Activated naive CD4-positive, alpha-beta T cell treated with anti-CD3 and anti-CD28 coated beads, Interleukin-2, amount 50 U/mL, for 24 hours (primary cell): Measurements from ENCODE around the gene KLHDC8A.

Experiments used
- H3K27ac Mint-ChIP-seq: one replicate; pipeline ENCODE4 v1.8.0; 2021; ENCODE audit warnings: mild to moderate bottlenecking, mixed read lengths
- H3K27me3 Mint-ChIP-seq: one replicate; pipeline ENCODE4 v1.8.0; 2021; ENCODE audit warnings: mixed read lengths
- H3K36me3 Mint-ChIP-seq: one replicate; pipeline ENCODE4 v1.8.0; 2021; ENCODE audit warnings: mixed read lengths
- H3K4me1 Mint-ChIP-seq: one replicate; pipeline ENCODE4 v1.8.0; 2021; ENCODE audit warnings: mixed read lengths
- H3K4me3 Mint-ChIP-seq: one replicate; pipeline ENCODE4 v1.8.0; 2021; ENCODE audit warnings: mild to moderate bottlenecking, mixed read lengths
- H3K9me3 Mint-ChIP-seq: one replicate; pipeline ENCODE4 v1.8.0; 2021; ENCODE audit warnings: mixed read lengths

The KLHDC8A gene

DNA sequence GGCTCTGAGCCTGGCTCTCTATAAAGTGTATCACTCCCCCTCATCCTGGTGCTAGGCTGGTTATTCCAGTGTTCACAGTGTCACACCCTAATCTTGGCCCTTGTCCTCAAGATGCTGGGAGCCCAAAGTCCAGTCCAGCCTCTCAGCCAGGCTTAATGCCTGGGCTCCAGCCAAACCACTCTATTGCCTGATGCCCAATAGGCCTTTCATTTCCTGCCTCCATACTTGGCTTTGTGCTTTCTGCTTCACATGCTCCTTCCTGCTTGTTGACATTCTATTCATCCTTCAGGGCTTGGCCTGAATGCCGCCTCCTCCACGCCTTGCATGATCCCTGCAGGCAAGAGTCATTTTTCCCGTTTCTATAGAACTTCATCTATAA lies 1.7 kb downstream of the KLHDC8A start:
- no peak overlapping the region for H3K4me3 Mint-ChIP-seq
- no peaks in the 10 kb centered on the region for H3K36me3 Mint-ChIP-seq
- H3K9me3 Mint-ChIP-seq, result no peaks in the 10 kb centered on the region
- H3K4me1 Mint-ChIP-seq, result no peaks in the 10 kb centered on the region
- no peak overlapping the region for H3K27ac Mint-ChIP-seq
- peaks cover 7% of the 10 kb centered on the region for H3K27me3 Mint-ChIP-seq

DNA sequence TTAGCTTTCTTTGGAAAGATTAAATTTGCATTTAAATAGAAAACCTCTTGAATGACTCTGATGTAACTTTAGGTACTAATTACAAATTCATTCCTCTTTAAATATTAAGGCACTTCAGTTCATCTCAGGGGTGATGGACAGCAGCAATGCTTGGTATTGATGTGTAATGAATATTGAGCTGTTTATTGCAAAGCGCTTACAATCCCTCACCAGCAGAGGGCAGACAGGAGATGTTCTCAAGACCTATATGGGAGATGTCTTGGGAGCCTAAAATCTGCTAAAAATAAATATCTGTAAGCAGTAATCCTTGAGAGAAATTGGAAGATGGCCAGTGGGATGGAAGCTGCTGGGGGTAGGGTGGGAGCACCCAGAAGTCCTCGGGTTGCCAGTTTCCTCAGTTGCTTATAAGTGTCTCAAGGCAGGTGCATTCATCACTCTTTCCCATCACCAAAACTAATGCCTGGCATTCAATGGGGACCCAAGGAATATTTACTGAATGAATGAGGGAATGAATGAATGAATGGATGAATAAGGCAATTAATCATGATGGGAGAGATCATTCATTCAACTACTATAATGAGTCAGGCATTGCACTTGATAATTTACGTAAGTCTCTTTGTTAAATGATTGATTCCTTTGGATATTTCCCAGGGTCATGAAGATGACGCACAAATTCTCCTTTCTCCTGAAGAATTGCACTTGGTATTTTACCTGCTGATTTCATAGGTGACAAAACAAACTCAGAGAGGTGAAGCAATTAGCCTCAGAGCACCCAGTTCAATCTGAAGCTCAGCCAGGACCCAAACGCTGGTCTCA lies 2.3 kb downstream of the KLHDC8A start:
- H3K36me3 Mint-ChIP-seq, result no peaks in the 10 kb centered on the region
- H3K9me3 Mint-ChIP-seq, result no peaks in the 10 kb centered on the region
- no peaks in the 10 kb centered on the region for H3K4me1 Mint-ChIP-seq
- peaks cover 7% of the 10 kb centered on the region for H3K27me3 Mint-ChIP-seq
- H3K27ac Mint-ChIP-seq, result no peak overlapping the region
- no peak overlapping the region for H3K4me3 Mint-ChIP-seq

- H3K4me3 Mint-ChIP-seq, result no peak overlapping the region
- no peaks in the 10 kb centered on the region for H3K9me3 Mint-ChIP-seq
- H3K27ac Mint-ChIP-seq, result no peak overlapping the region
- H3K36me3 Mint-ChIP-seq, result no peaks in the 10 kb centered on the region
- H3K4me1 Mint-ChIP-seq, result no peaks in the 10 kb centered on the region
- H3K27me3 Mint-ChIP-seq, result peaks cover 7% of the 10 kb centered on the region
Measured at GRCh38 chr1:205353612-205354011, 3.1 kb downstream of the KLHDC8A start.

DNA sequence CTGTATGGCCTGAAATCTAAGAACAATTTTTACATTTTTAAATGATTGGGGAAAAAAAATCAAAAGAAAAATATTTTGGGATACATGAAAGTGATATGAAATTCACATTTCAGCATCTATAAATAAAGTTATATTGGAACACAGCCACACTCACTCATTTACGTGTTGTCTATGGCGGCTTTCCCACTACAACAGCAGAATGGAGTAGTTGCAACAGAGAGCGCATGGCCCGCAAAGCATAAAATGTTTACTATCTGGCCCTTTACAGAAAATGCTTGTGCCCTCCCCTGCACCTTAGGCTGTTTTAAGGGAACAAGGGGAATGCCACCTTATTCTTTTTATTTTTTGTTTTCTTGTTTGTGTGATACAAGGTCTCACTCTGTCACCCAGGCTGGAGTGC lies 3.5 kb downstream of the KLHDC8A start:
- Mint-ChIP-seq H3K36me3 (no peaks in the 10 kb centered on the region), H3K9me3 (no peaks in the 10 kb centered on the region), H3K4me3 (no peak overlapping the region), H3K27me3 (peaks cover 7% of the 10 kb centered on the region), H3K27ac (no peak overlapping the region), H3K4me1 (no peaks in the 10 kb centered on the region)

DNA sequence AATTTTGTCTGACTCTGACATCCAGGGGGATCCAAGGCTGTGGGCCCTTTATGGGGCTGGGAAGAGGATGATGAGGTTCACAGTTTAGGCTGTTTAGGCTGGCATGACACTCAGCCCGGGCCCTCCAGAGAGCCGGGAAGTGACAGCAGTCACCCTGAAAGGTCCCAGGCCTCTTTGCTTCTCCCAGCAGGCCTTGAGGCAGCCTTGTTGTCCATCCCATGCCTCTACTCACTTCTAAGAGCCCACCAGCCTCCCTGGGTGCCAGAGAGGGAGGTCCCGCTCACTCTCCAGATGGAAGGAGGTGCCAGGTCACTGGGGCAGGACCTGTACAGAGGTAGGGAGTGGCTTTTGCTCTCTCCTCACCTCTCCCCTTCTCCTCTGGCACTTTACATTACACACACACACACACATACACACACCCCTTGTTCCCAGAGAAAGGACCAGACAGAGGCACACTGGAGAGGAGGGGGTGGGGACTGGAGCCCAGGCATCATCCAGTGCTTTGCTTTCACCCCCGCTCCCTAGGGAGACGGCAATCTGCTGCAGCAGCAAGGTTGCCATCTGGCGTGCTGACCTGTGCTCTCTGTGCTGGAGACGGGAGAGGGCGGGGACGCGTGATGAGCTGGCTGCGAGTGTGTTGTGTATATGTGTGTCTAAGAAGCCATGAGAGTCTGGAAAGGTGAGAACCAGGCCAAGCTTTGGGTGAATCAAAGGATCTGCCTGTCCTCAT lies 4.6 kb downstream of the KLHDC8A start:
- Mint-ChIP-seq H3K4me1 (no peaks in the 10 kb centered on the region), H3K27me3 (peaks cover 6% of the 10 kb centered on the region), H3K36me3 (no peaks in the 10 kb centered on the region), H3K27ac (peak overlapping the region; percentile 80), H3K4me3 (no peak overlapping the region), H3K9me3 (no peaks in the 10 kb centered on the region)

- Mint-ChIP-seq H3K36me3 (no peaks in the 10 kb centered on the region), H3K27ac (no peak overlapping the region), H3K4me3 (no peak overlapping the region), H3K4me1 (no peaks in the 10 kb centered on the region), H3K9me3 (no peaks in the 10 kb centered on the region), H3K27me3 (peaks cover 10% of the 10 kb centered on the region)
Measured at GRCh38 chr1:205350691-205351141, 6.0 kb downstream of the KLHDC8A start.

GRCh38 chr1:205350124-205350523 lies 6.6 kb downstream of the KLHDC8A start:
- Mint-ChIP-seq H3K27ac (no peak overlapping the region), H3K4me1 (no peaks in the 10 kb centered on the region), H3K9me3 (no peaks in the 10 kb centered on the region), H3K27me3 (peaks cover 12% of the 10 kb centered on the region), H3K36me3 (no peaks in the 10 kb centered on the region), H3K4me3 (no peak overlapping the region)

DNA sequence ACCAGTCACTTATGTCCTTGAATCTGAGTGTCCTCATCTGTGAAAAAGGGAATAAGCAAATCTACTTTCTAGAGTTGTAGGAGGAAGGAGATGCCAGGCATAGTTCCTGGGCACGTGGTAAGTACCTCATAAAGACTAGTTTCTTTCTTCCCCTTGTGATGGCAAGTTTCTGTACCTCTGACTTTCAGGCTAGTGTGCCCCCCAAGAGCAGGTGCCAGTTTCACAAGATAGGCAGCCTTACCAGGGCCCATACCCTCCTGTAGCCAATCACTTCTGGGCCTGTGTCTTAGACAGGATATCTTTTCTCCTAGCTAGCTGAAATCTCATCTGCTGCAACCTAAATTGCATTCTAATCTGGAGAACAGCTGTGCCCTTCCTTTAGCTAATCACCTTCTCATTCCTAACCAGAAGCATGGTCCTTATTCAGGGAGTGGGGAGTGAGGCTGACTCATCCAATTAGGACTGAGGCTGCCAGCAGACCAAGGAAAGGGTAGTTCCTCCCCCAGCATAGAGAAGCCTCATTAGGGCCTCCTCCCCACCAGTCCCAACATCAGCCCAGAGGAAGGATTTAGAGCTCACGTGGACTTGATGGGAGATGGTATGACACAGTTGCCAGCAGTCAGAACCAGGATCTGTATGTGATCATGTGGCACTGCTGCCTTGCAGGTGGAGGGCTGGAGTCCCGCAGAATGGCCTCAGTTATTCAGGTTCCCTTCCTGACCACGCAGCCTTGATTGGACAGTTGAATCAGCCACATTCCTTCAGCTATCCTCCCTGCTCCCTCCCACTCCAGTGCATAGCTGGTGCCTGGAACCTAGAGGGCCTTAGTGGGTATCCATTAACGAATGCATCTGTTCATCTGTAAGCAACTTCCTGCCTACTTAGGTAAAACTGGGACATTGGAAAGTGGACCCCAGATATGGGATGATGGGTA lies 7.9 kb downstream of the KLHDC8A start:
- peaks cover 19% of the 10 kb centered on the region for H3K27me3 Mint-ChIP-seq
- no peak overlapping the region for H3K27ac Mint-ChIP-seq
- H3K4me1 Mint-ChIP-seq, result peaks cover 8% of the 10 kb centered on the region
- no peak overlapping the region for H3K4me3 Mint-ChIP-seq
- H3K9me3 Mint-ChIP-seq, result no peaks in the 10 kb centered on the region
- no peaks in the 10 kb centered on the region for H3K36me3 Mint-ChIP-seq

GRCh38 chr1:205346956-205347574 lies 9.7 kb downstream of the KLHDC8A start:
- Mint-ChIP-seq H3K9me3 (no peaks in the 10 kb centered on the region), H3K4me1 (peaks cover 8% of the 10 kb centered on the region), H3K27ac (no peak overlapping the region), H3K27me3 (peaks cover 26% of the 10 kb centered on the region), H3K36me3 (no peaks in the 10 kb centered on the region), H3K4me3 (no peak overlapping the region)

DNA sequence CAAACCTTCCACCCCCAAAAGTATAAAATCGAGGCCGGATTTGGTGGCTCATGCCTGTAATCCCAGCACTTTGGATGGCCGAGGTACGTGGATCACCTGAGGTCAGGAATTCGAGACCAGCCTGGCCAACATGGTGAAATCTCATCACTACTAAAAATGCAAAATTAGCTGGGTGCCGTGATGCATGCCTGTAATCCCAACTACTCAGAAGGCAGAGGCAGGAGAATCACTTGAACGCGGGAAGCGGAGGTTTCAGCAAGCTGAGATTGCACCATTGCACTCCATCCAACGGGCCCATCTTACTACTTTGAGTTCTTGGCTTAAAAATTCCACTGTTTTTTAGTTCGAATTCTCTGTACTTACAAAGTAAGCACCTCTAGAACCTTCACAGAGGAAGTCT lies 11.0 kb downstream of the KLHDC8A start:
- no peak overlapping the region for H3K4me3 Mint-ChIP-seq
- H3K27me3 Mint-ChIP-seq, result peaks cover 26% of the 10 kb centered on the region
- H3K36me3 Mint-ChIP-seq, result no peaks in the 10 kb centered on the region
- no peak overlapping the region for H3K27ac Mint-ChIP-seq
- H3K9me3 Mint-ChIP-seq, result no peaks in the 10 kb centered on the region
- peaks cover 8% of the 10 kb centered on the region for H3K4me1 Mint-ChIP-seq

- H3K27ac Mint-ChIP-seq, result no peak overlapping the region
- no peaks in the 10 kb centered on the region for H3K36me3 Mint-ChIP-seq
- no peaks in the 10 kb centered on the region for H3K9me3 Mint-ChIP-seq
- peaks cover 26% of the 10 kb centered on the region for H3K27me3 Mint-ChIP-seq
- H3K4me1 Mint-ChIP-seq, result peaks cover 8% of the 10 kb centered on the region
- H3K4me3 Mint-ChIP-seq, result peak overlapping the region; percentile 59
Measured at GRCh38 chr1:205344066-205344928, 12.4 kb downstream of the KLHDC8A start.

- Mint-ChIP-seq H3K4me3 (no peak overlapping the region), H3K27ac (no peak overlapping the region), H3K4me1 (peaks cover 8% of the 10 kb centered on the region), H3K9me3 (no peaks in the 10 kb centered on the region), H3K27me3 (peaks cover 26% of the 10 kb centered on the region), H3K36me3 (no peaks in the 10 kb centered on the region)
Measured at GRCh38 chr1:205343431-205344065, 13.2 kb downstream of the KLHDC8A start.

DNA sequence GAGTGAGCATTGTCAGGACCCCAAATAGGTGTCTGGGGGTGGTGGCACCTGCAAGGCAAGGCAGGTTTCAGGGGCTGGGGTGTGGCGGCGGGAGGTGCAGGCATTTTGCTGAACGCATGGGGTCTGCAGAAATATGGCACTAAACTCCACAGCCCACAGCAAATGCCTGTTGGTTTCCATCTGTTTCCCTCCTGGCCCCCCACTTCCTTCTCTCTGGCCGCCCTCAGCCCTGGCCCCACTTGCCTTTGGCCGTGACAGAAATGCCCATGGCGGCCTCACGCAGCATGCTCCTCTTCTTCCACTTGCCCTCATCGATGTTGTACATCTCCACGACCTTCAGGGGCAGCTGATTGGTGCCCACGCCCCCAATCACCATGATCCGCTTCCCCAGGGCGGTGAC lies 13.7 kb downstream of the KLHDC8A start:
- Mint-ChIP-seq H3K4me3 (peak overlapping the region; percentile 47), H3K36me3 (no peaks in the 10 kb centered on the region)

GRCh38 chr1:205340676-205341075 lies 16.0 kb downstream of the KLHDC8A start:
- Mint-ChIP-seq H3K9me3 (no peaks in the 10 kb centered on the region), H3K4me1 (peaks cover 8% of the 10 kb centered on the region), H3K36me3 (no peaks in the 10 kb centered on the region)

More for the DNA sequence above, 13.7 kb downstream of the KLHDC8A start:
- Mint-ChIP-seq H3K9me3 (no peaks in the 10 kb centered on the region), H3K27ac (no peak overlapping the region), H3K4me1 (peaks cover 8% of the 10 kb centered on the region), H3K27me3 (peaks cover 26% of the 10 kb centered on the region)

More at GRCh38 chr1:205340676-205341075, 16.0 kb downstream of the KLHDC8A start:
- H3K4me3 Mint-ChIP-seq, result peak overlapping the region; percentile 11
- H3K27me3 Mint-ChIP-seq, result peaks cover 17% of the 10 kb centered on the region
- no peak overlapping the region for H3K27ac Mint-ChIP-seq
